Activated CD8-positive, alpha-beta memory T cell treated with anti-CD3 and anti-CD28 coated beads for 4 hours (primary cell): ENCODE results near the gene OR2W3.
A peak's percentile ranks its signal among the peaks of the same experiment; 100 is the strongest.

Source experiments
- DNase-seq, 2 donors: peaks; one replicate each; pipeline ENCODE4 v3.0.0-alpha.2; 2020; ENCODE audit warnings: low read depth in 2 of 2

OR2W3 gene

DNA sequence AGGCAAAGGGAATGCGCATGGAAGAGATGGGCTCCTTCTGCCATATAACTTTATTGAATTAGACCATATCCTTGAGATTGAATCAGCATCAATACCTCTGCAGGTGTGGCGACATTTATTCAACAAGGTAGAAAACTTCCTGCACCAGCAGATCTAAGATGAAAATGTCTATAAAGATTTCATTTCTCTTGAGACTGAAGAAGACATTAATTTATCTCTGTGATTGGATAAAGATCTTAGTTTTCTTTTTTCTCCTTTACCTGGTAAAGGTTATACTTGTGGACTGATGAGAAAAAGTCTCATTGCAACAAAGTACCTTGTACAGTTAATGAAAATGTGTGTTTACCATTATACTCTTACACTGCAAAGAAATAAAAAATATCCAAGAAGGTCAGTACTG lies 24.6 kb downstream of the OR2W3 start, which contains the start of gene OR2T8:
Gene OR2T8 (plus strand): TSS at position 301 of the 400 bp plus-strand sequence. CDS start 766 bp downstream, outside the sequence.
- DNase-seq: no peak

DNA sequence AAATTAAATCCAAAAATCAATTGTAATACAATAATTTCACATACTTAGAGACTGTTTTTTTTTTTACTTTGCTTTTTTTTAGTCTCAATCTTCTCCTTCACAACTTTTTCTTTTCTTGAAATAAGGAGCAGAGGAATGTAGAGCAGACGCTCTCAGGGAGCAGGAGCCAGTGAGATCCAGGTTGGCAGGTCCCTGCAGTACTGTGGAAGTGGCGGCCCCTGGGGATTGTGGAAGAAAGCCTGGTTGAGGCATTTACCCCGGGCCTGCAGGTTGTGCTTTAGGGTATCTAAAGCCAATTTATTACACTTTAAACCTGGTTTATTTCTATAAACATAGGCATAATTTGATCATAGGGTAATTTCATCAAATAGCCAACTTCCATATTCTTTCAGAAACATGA lies 28.6 kb downstream of the OR2W3 start:
- DNase-seq: no peak

DNA sequence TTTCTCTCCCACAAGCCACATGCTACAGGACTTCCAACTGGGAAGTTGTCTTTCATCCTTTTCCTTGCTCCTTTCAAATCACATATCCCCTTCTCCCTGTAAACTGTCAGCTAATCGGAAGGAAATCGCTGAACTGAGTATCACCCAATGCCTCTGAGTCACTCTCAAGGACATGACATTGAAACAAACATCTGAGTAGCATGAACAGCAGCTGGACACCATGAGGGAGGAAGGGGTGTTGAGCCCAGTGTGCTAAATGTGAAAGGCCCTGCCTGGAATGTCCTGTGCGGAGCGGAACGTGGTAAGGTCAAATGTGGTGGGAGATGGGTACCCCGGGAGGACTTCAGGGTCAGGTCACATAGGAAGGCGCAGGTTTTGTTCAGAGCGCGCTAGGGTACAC lies 29.5 kb downstream of the OR2W3 start, which contains the start of gene OR2AJ1:
Gene OR2AJ1 (plus strand): TSS at position 22 of the 400 bp plus-strand sequence. CDS start 8,880 bp downstream, outside the sequence.
- no peak for DNase-seq

DNA sequence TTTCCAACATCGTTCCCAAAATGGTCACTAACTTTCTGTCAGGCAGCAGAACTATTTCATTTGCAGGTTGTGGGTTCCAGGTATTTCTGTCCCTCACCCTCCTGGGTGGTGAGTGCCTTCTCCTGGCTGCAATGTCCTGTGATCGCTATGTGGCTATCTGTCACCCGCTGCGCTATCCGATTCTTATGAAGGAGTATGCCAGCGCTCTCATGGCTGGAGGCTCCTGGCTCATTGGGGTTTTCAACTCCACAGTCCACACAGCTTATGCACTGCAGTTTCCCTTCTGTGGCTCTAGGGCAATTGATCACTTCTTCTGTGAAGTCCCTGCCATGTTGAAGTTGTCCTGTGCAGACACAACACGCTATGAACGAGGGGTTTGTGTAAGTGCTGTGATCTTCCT lies 38.6 kb downstream of the OR2W3 start:
- DNase-seq: no peak

DNA sequence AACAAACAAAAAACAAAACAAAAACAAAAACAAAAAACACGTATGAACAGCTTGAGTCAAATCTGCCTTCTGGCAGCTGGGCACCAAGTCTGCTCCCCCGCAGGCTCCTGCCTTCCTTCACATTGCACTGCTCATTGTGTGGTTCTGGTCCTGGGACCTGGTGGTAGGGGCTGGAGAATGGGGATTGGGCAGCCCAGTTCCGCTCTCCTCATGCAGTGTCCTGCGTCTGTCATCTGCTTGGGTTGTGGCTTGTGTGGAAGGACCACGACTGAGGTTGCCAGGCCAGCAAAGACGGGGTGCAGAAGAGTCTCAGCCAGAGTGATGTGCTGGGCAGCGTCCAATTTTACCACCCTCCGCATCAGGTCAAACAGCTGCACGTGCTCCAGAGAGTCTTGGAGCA lies 40.4 kb downstream of the OR2W3 start:
- DNase-seq: no peak

DNA sequence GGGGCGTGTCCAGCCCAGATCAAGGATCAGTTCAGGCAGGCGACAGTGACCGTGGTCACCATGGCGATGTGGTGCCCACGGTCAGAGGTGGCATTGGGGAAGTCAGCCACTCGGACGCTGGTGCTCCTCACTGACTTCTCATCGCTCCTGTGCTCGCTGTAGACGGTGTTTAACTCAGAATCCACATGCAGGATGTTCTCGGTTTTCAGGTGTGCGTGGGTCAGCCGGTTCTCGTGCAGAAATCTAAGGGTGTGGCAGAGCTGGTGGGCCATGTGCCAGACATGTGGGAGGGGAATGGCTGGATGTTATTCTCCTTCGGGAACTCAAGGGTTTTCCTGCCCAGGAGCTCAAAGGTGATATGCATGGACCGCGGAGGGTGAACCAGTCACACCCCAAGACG lies 41.0 kb downstream of the OR2W3 start:
- DNase-seq: no peak

DNA sequence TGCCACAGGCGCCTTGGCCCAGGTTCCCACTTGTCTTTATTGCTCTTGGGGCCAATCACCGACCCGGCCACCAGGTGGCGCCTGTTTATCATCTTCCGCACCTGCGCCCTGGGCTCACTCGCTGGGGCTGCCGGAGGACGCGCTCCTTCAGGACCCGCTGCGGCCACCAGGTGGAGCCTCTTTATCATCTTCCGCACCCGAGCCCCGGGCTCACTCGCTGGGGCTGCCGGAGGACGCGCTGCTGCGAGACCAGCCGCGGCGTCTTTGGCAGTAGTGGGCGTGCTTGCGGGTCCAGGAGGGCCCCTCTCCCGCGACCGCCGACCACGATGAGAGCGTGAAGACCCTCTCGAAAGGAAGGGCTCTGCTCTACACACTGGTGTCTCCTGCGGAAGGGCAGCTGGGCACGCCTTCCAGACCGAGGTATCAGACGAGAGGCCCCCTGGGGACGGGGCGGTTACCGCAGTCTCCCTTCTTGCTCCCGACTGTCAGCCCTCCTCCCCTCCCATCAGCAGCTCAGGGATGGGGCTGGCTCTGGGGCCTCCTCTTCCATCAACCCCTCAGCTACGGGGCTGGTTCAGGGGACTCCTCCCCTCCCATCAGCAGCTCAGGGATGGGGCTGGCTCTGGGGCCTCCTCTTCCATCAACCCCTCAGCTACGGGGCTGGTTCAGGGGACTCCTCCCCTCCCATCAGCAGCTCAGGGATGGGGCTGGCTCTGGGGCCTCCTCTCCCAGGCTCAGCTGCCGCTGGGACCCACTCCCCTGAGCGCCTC lies 41.8 kb downstream of the OR2W3 start:
- DNase-seq: peak; percentile 56 to 66

DNA sequence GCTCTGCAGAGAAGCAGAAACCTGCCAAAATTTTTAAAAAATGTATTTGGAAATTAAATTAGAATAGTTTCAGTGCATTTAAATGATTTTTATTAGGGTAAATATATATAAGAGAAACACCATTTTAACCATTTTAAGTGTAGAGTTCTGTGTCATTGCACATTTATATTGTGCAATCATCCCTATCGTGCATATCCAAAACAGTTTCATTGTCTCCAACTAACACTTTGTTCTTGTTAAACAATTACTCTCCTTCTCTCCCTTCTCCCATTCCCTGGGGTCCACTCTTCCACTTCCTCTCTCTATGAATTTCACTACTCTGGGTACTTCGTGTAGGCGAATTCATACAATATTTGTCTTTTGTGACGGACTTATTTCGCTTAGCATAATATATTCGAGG lies 47.2 kb downstream of the OR2W3 start:
- no peak for DNase-seq
